AG04449 (cell line): ENCODE measurements around the gene SHISA9.

ENCODE experiments used
- CTCF ChIA-PET: fragments of 350-600 bp; formaldehyde crosslinking; extraction: SDS; loops from one replicate; lab custom pipeline; 2021; ENCODE audit warnings: antibody characterized with exemption; lab: Yijun Ruan, JAX
- POLR2A ChIA-PET: fragments of 400-600, 350-600 bp; formaldehyde crosslinking; extraction: SDS; loops from one replicate; lab custom pipeline; 2020; ENCODE audit warnings: antibody characterized with exemption, inconsistent platforms; lab: Yijun Ruan, JAX
- DNase-seq: peaks from one replicate; pipeline ENCODE4 v3.0.0-alpha.2; 2010; ENCODE audit warnings: low read depth, low spot score
- H3K4me3 ChIP-seq: 2 replicates; pipeline ENCODE4 v1.5.1; 2011; ENCODE audit warnings: low read depth, mild to moderate bottlenecking, control low read depth, low read length
- CTCF ChIP-seq: IDR thresholded peaks from one replicate; pipeline ENCODE4 v1.5.1; 2011; ENCODE audit warnings: mild to moderate bottlenecking, moderate library complexity, low read length, control low read depth, inconsistent platforms; ENCODE audit not compliant: insufficient read depth; ENCODE audit errors: missing control alignments

Gene SHISA9

DNA sequence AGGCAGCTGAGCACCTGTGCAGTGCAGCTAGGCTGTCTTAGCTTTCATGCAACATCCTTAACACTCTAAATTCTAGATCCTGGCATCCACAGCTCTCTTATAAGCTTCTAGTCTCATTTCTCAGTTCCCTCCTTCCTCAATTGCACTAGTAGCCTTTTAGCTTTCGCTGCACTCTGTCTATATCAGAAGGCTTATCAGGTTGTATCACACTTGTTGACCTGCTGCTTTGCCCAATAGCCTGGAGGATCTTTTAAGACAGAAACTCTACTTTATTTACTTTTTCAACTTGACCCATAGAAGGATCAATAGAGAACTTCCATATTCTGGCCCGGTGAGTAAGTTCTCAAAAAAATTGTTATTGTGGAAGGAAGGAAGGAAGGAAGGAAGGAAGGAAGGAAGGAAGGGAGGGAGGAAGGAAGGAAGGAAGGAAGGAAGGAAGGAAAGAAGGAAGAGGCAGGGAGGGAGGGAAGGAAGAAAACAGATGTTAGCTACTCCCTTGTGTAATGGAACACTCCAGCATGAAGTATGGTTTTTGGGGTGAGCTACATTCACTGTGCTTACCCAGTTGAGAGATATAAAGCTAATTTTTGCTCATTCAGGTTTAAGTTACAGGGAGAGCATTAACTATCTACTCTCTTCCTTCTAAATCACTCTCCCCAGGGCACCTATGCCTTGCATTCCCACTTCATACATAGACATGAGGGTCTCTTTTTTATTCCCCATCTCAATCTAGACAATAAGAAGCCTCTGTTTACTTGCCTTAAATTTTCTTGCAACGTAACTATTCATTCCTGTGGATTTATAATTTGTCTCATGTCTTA is 361.1 kb downstream of the SHISA9 start:
- no peak overlapping the region for H3K4me3 ChIP-seq
- ChIA-PET POLR2A (no interaction called here), CTCF (no interaction called here)
- no peak for DNase-seq
- no peak for TF ChIP-seq CTCF

- no peak for DNase-seq
- no peak overlapping the region for H3K4me3 ChIP-seq
- CTCF ChIA-PET: no interaction called here
- POLR2A ChIA-PET: no interaction called here
- TF ChIP-seq CTCF: no peak
Measured at GRCh38 chr16:13264749-13265552, 363.6 kb downstream of the SHISA9 start.

DNA sequence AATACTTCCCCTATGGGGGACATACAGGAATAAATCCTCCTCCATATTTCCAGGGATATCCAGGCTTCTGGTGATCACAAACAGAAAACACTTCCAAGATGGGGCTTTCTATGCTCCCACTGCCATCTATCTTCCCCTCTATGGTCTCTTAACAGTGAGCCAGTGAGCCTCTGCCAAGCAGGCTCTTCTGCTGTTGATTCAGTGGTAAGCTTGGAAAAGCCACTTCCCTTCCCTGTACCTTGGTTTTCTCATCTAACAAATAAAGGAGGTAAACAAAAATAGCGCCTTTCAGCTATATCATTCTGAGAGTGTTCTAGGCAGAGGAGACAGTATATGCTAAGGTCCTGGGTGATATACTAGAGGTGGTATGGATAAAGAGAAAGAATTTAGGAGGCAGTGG is 368.0 kb downstream of the SHISA9 start:
- H3K4me3 ChIP-seq: no peak overlapping the region
- CTCF ChIA-PET: no interaction called here
- DNase-seq: no peak
- POLR2A ChIA-PET: no interaction called here
- no peak for TF ChIP-seq CTCF

DNA sequence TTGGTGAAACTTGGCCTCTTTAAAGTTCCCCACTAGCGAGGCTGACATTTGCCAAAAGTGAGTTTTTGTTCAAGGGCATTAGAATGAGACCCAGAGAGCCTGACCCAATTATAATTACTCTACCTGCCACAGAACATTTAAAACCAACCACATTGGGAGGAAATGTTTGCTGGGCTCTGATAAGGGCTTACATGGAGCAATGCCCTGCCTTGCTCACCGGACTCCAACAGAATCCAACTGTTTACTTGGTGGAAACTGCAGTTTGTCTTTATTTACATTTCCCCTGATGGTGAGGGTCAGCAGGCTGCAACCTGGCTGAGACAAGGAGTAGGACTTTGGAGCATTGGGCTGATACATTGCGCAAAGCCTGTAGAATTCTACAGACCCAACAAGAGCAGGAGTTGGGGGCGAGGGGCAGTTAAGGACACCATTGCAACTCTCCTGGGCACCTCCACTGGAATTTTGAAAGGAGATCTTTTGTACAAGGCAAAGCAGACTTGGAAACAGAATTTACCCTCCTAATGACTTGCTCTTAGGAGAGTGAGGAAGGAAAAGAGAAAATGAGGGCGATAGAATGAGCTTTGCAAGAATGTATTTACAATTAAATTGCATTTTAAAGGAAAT is 368.6 kb downstream of the SHISA9 start:
- no peak for TF ChIP-seq CTCF
- no peak for DNase-seq
- H3K4me3 ChIP-seq: no peak overlapping the region
- ChIA-PET POLR2A (no interaction called here), CTCF (no interaction called here)

GRCh38 chr16:13270602-13271001 is 369.2 kb downstream of the SHISA9 start:
- DNase-seq: no peak
- TF ChIP-seq CTCF: no peak
- ChIA-PET CTCF (no interaction called here), POLR2A (no interaction called here)
- no peak overlapping the region for H3K4me3 ChIP-seq

GRCh38 chr16:13289515-13289914 is 388.1 kb downstream of the SHISA9 start:
- no peak for DNase-seq
- H3K4me3 ChIP-seq: no peak overlapping the region
- ChIA-PET CTCF (no interaction called here), POLR2A (no interaction called here)
- TF ChIP-seq CTCF: no peak
